CD4-positive, alpha-beta T cell (primary cell): ENCODE measurements around the gene PAK1. TPM values are rescaled to one million over a fixed set of nuclear protein-coding genes. Genes with fewer than 3 reads are reported as not detected.
A peak's percentile ranks its signal among the peaks of the same experiment; 100 is the strongest.

Experiments used
- ATAC-seq: fragments of 200-7000 bp; cut with Tn5 transposase; one replicate; pipeline ENCODE4 v1.10.0; 2022; ENCODE audit warnings: mild to moderate bottlenecking; ENCODE audit not compliant: poor library complexity
- CTCF ChIA-PET: fragments of 350-600 bp; sonication (Branson Sonifier 250); formaldehyde crosslinking; loops from one replicate; lab custom pipeline; 2021; ENCODE audit warnings: antibody characterized with exemption, inconsistent platforms; lab: Charles Lee
- POLR2A ChIA-PET: fragments of 350-600 bp; sonication (Branson Sonifier 250); formaldehyde crosslinking; loops from one replicate; lab custom pipeline; 2021; ENCODE audit warnings: antibody characterized with exemption, inconsistent platforms; lab: Charles Lee
- DNase-seq, 14 experiments: peaks; one replicate each; pipeline ENCODE4 v3.0.0-alpha.2; 2013 to 2020; ENCODE audit warnings: mixed read lengths in 2 of 14
- H3K27ac ChIP-seq, 2 donors: one replicate each; pipeline versions ENCODE4 v1.5.1 to v1.7.0; 2013; ENCODE audit warnings: low read length in 2 of 2, low read depth in 1 of 2, mild to moderate bottlenecking in 1 of 2
- H3K27me3 ChIP-seq, 2 experiments: 1 replicate in 1 of 2; 2 replicates in 1 of 2; pipeline versions ENCODE4 v1.6.1 to v1.7.0; 2013; ENCODE audit warnings: low read length in 2 of 2, control low read depth in 1 of 2, mild to moderate bottlenecking in 1 of 2, moderate library complexity in 1 of 2; ENCODE audit not compliant: insufficient read depth in 2 of 2, control insufficient read depth in 1 of 2
- H3K36me3 ChIP-seq: one replicate; pipeline ENCODE4 v1.6.1; 2013; ENCODE audit warnings: low read length, control low read depth; ENCODE audit not compliant: insufficient read depth
- H3K4me1 ChIP-seq: one replicate; pipeline ENCODE4 v1.6.1; 2013; ENCODE audit warnings: low read length, control low read depth; ENCODE audit not compliant: insufficient read depth
- H3K4me3 ChIP-seq: one replicate; pipeline ENCODE4 v1.5.1; 2013; ENCODE audit warnings: mild to moderate bottlenecking, low read length, moderate library complexity
- H3K9me3 ChIP-seq, 2 experiments: 1 replicate in 1 of 2; 2 replicates in 1 of 2; pipeline versions ENCODE4 v1.6.1 to v1.7.0; 2013; ENCODE audit warnings: low read length in 2 of 2, mild to moderate bottlenecking in 2 of 2, control low read depth in 1 of 2, moderate library complexity in 1 of 2; ENCODE audit not compliant: control insufficient read depth in 1 of 2, insufficient read depth in 1 of 2
- H3K27ac Mint-ChIP-seq: one replicate; pipeline ENCODE4 v1.8.0; 2020; ENCODE audit warnings: mixed read lengths
- H3K27me3 Mint-ChIP-seq: one replicate; pipeline ENCODE4 v1.8.0; 2021; ENCODE audit warnings: mixed read lengths
- H3K36me3 Mint-ChIP-seq: one replicate; pipeline ENCODE4 v1.8.0; 2021; ENCODE audit warnings: low read depth, mixed read lengths
- H3K4me1 Mint-ChIP-seq: one replicate; pipeline ENCODE4 v1.8.0; 2021; ENCODE audit warnings: low read depth, mixed read lengths
- H3K4me3 Mint-ChIP-seq: one replicate; pipeline ENCODE4 v1.8.0; 2020; ENCODE audit warnings: mild to moderate bottlenecking, mixed read lengths
- H3K9me3 Mint-ChIP-seq: one replicate; pipeline ENCODE4 v1.8.0; 2020; ENCODE audit warnings: mixed read lengths
- CTCF ChIP-seq: fragments of 200-600 bp; IDR thresholded peaks from one replicate; pipeline ENCODE4 v1.8.0; 2022; ENCODE audit warnings: antibody characterized with exemption, mild to moderate bottlenecking
- intact Hi-C, 2 experiments: fragments of 100-400 bp; cut with DNase I in 1 of 2; cut with micrococcal nuclease in 1 of 2; formaldehyde crosslinking; loops; one replicate each; pipeline versions ENCODE4 v1.15.1 to v1.9.0; 2023 to 2025; cut with DNase I, micrococcal nuclease
- total RNA-seq, 174 experiments: library from RNA in 2 of 174; stranded (reverse) in 2 of 174; gene quantifications; one replicate each; pipeline ENCODE4 v1.2.3 and lab custom pipeline; 2021 to 2026

PAK1 gene
- total RNA-seq, 2 experiments from 2014 or later: 6.9 to 12.6 TPM

- Mint-ChIP-seq H3K27me3 (peaks cover 24% of the 10 kb centered on the region), H3K36me3 (peaks cover 5% of the 10 kb centered on the region), H3K27ac (peak overlapping the region; percentile 96), H3K9me3 (no peaks in the 10 kb centered on the region), H3K4me1 (peaks cover 25% of the 10 kb centered on the region), H3K4me3 (peak overlapping the region; percentile 70)
- Histone ChIP-seq H3K9me3 (no peaks in the 10 kb centered on the region), H3K27ac (no peak overlapping the region), H3K4me3 (no peak overlapping the region), H3K36me3 (no peaks in the 10 kb centered on the region), H3K4me1 (peaks cover 14% of the 10 kb centered on the region), H3K27me3 (peaks cover 2 to 6% of the 10 kb centered on the region in 2 experiments)
- intact Hi-C loops: loop anchor here (1.0 to 10.0 kb wide), 5 partner anchors 59 to 1103 kb away; partner anchors contain the start of genes CAPN5 (in 1 of the 2) and NARS2 (in 1 of the 2)
- CTCF ChIA-PET: interaction anchor here (0.7 to 1.4 kb wide), 5 partner anchors 10 to 76 kb away, joined by 3 to 7 read pairs (median 4); no protein-coding TSS in a partner anchor
- POLR2A ChIA-PET: interaction anchor here (1.0 kb wide), 1 partner anchor 60 kb away, joined by 3 read pairs; no protein-coding TSS in a partner anchor
- no peak for TF ChIP-seq CTCF
- DNase-seq (peak in 4 of 14 experiments; percentile 4 to 46 (median 32)), ATAC-seq (no peak)
Measured at GRCh38 chr11:77471558-77472193, 2.2 kb downstream of the PAK1 start.

- Mint-ChIP-seq H3K27me3 (peaks cover 27% of the 10 kb centered on the region), H3K4me1 (peaks cover 25% of the 10 kb centered on the region), H3K36me3 (peaks cover 5% of the 10 kb centered on the region), H3K9me3 (no peaks in the 10 kb centered on the region), H3K4me3 (peak overlapping the region; percentile 70), H3K27ac (peak overlapping the region; percentile 96)
- no peaks in the 10 kb centered on the region for H3K9me3 ChIP-seq
- POLR2A ChIA-PET: interaction anchor here (1.0 kb wide), 1 partner anchor 59 kb away, joined by 3 read pairs; no protein-coding TSS in a partner anchor
- CTCF ChIA-PET: interaction anchor here (0.7 to 1.4 kb wide), 6 partner anchors 9 to 77 kb away, joined by 3 to 7 read pairs (median 4); no protein-coding TSS in a partner anchor
- peaks cover 14% of the 10 kb centered on the region for H3K4me1 ChIP-seq
- peaks cover 2 to 6% of the 10 kb centered on the region in 2 experiments for H3K27me3 ChIP-seq
- no peak for TF ChIP-seq CTCF
- H3K36me3 ChIP-seq: no peaks in the 10 kb centered on the region
- ATAC-seq (no peak), DNase-seq (no peak)
- no peak overlapping the region for H3K27ac ChIP-seq
- no peak overlapping the region for H3K4me3 ChIP-seq
- intact Hi-C loops: loop anchor here (1.0 to 10.0 kb wide), 4 partner anchors 59 to 1104 kb away; partner anchors contain the start of genes CAPN5 (in 1 of the 2) and NARS2 (in 1 of the 2)
Measured at GRCh38 chr11:77470971-77471370, 2.9 kb downstream of the PAK1 start.

GRCh38 chr11:77470504-77470903 lies 3.4 kb downstream of the PAK1 start:
- POLR2A ChIA-PET: interaction anchor here (0.7 kb wide), 1 partner anchor 613 kb away, joined by 3 read pairs; no protein-coding TSS in a partner anchor
- Mint-ChIP-seq H3K36me3 (peaks cover 5% of the 10 kb centered on the region), H3K27me3 (peaks cover 27% of the 10 kb centered on the region), H3K4me3 (peak overlapping the region; percentile 7), H3K9me3 (no peaks in the 10 kb centered on the region), H3K4me1 (peaks cover 25% of the 10 kb centered on the region), H3K27ac (no peak overlapping the region)
- Histone ChIP-seq H3K27ac (no peak overlapping the region), H3K36me3 (no peaks in the 10 kb centered on the region), H3K27me3 (peaks cover 2 to 6% of the 10 kb centered on the region in 2 experiments), H3K9me3 (no peaks in the 10 kb centered on the region), H3K4me3 (no peak overlapping the region), H3K4me1 (peaks cover 14% of the 10 kb centered on the region)
- CTCF ChIA-PET: interaction anchor here (1.4 kb wide), 2 partner anchors 13 to 59 kb away, joined by 4 read pairs; no protein-coding TSS in a partner anchor
- intact Hi-C loops: loop anchor here (5.0 to 10.0 kb wide), 3 partner anchors 58 to 1104 kb away; partner anchors contain the start of genes CAPN5 (in 1 of the 2) and NARS2 (in 1 of the 2)
- DNase-seq (no peak), ATAC-seq (no peak)
- no peak for TF ChIP-seq CTCF
